Measurements from ENCODE around the gene NOX5. TPM values are rescaled to one million over a fixed set of nuclear protein-coding genes. Genes with fewer than 3 reads are reported as not detected.
"Not testable (repeated sequence)": the region's sequence is repeated elsewhere in the genome, so short reads cannot be mapped to it uniquely, and the experiment has no call there.

Gene NOX5
- total RNA-seq: not detected

- CTCF ChIA-PET: no interaction called here
These were observed at the start of gene NOX5 for GRCh38 chr15:69014454-69014853. NOX5 (plus strand) TSS chr15:69014695; CDS start chr15:69014736, 41 bp downstream.

GRCh38 chr15:68966996-68967395, 47.5 kb upstream of the NOX5 start:
- no peak for TF ChIP-seq CTCF (IDR thresholded peaks at IDR 0.05)
- DNase-seq: no peak
- H3K4me1 Mint-ChIP-seq (ENCODE audit: low read depth): no peaks in the 10 kb centered on the region
- peaks cover 29% of the 10 kb centered on the region for H3K27me3 Mint-ChIP-seq
- intact Hi-C loops (cut with micrococcal nuclease): no loop called here
- H3K4me3 Mint-ChIP-seq: no peak overlapping the region
- no peak for ATAC-seq
- peaks cover 15% of the 10 kb centered on the region for H3K9me3 Mint-ChIP-seq
- H3K36me3 Mint-ChIP-seq (ENCODE audit: low read depth): no peaks in the 10 kb centered on the region
- POLR2A ChIA-PET: no interaction called here
- H3K27ac Mint-ChIP-seq: no peak overlapping the region
- CTCF ChIA-PET: no interaction called here

More at GRCh38 chr15:69014454-69014853, at the start of gene NOX5:
- Mint-ChIP-seq H3K4me1 (ENCODE audit: low read depth) (no peaks in the 10 kb centered on the region), H3K27me3 (peaks cover 2% of the 10 kb centered on the region), H3K36me3 (ENCODE audit: low read depth) (peaks cover under 1% of the 10 kb centered on the region), H3K27ac (no peak within 1 kb of the TSS), H3K4me3 (no peak within 1 kb of the TSS), H3K9me3 (peaks cover 6% of the 10 kb centered on the region)
- ATAC-seq (no peak), DNase-seq (no peak)
- TF ChIP-seq CTCF (IDR thresholded peaks at IDR 0.05): no peak
- intact Hi-C loops (cut with micrococcal nuclease): no loop called here
- POLR2A ChIA-PET: no interaction called here

- H3K4me3 Mint-ChIP-seq: no peak overlapping the region
- no peak for TF ChIP-seq CTCF (IDR thresholded peaks at IDR 0.05)
- H3K4me1 Mint-ChIP-seq (ENCODE audit: low read depth): no peaks in the 10 kb centered on the region
- peaks cover 31% of the 10 kb centered on the region for H3K27me3 Mint-ChIP-seq
- intact Hi-C loops (cut with micrococcal nuclease): no loop called here
- no peak overlapping the region for H3K27ac Mint-ChIP-seq
- H3K9me3 Mint-ChIP-seq: peaks cover 15% of the 10 kb centered on the region
- ChIA-PET CTCF (no interaction called here), POLR2A (no interaction called here)
- no peak for DNase-seq
- H3K36me3 Mint-ChIP-seq (ENCODE audit: low read depth): no peaks in the 10 kb centered on the region
- ATAC-seq: no peak
These were observed 46.5 kb upstream of the NOX5 start for GRCh38 chr15:68967948-68968347.

GRCh38 chr15:68969298-68969697, 45.2 kb upstream of the NOX5 start:
- TF ChIP-seq CTCF (IDR thresholded peaks at IDR 0.05): no peak
- Mint-ChIP-seq H3K27me3 (peaks cover 32% of the 10 kb centered on the region), H3K36me3 (ENCODE audit: low read depth) (no peaks in the 10 kb centered on the region), H3K4me3 (no peak overlapping the region), H3K4me1 (ENCODE audit: low read depth) (no peaks in the 10 kb centered on the region), H3K9me3 (peaks cover 15% of the 10 kb centered on the region), H3K27ac (no peak overlapping the region)
- ChIA-PET POLR2A (interaction anchor here (0.6 kb wide), 1 partner anchor 1252 kb away, joined by 3 read pairs; no protein-coding TSS in a partner anchor), CTCF (no interaction called here)
- DNase-seq (no peak), ATAC-seq (no peak)
- intact Hi-C loops (cut with micrococcal nuclease): no loop called here

- intact Hi-C loops (cut with micrococcal nuclease): no loop called here
- POLR2A ChIA-PET: no interaction called here
- no peak overlapping the region for H3K27ac Mint-ChIP-seq
- CTCF ChIA-PET: no interaction called here
- no peak for TF ChIP-seq CTCF (IDR thresholded peaks at IDR 0.05)
- no peaks in the 10 kb centered on the region for H3K36me3 Mint-ChIP-seq (ENCODE audit: low read depth)
- peaks cover 26% of the 10 kb centered on the region for H3K27me3 Mint-ChIP-seq
- H3K9me3 Mint-ChIP-seq: peaks cover 17% of the 10 kb centered on the region
- ATAC-seq: no peak
- H3K4me3 Mint-ChIP-seq: no peak overlapping the region
- DNase-seq: no peak
- no peaks in the 10 kb centered on the region for H3K4me1 Mint-ChIP-seq (ENCODE audit: low read depth)
These were observed 42.1 kb upstream of the NOX5 start for GRCh38 chr15:68972201-68973065.

- intact Hi-C loops (cut with micrococcal nuclease); H3K27ac Mint-ChIP-seq; ATAC-seq; H3K36me3 Mint-ChIP-seq (ENCODE audit: low read depth); H3K4me3 Mint-ChIP-seq; H3K4me1 Mint-ChIP-seq (ENCODE audit: low read depth); DNase-seq; CTCF ChIA-PET: not testable (repeated sequence)
- Mint-ChIP-seq H3K27me3 (peaks cover 23% of the 10 kb centered on the region), H3K9me3 (peaks cover 11% of the 10 kb centered on the region)
- POLR2A ChIA-PET: interaction anchor here (1.2 kb wide), 1 partner anchor 32 kb away, joined by 3 read pairs; no protein-coding TSS in a partner anchor
These were observed 38.8 kb upstream of the NOX5 start for GRCh38 chr15:68975651-68976160.

GRCh38 chr15:68977426-68977825, 37.1 kb upstream of the NOX5 start:
- H3K4me1 Mint-ChIP-seq (ENCODE audit: low read depth); ATAC-seq; H3K4me3 Mint-ChIP-seq; POLR2A ChIA-PET; DNase-seq; H3K27ac Mint-ChIP-seq; intact Hi-C loops (cut with micrococcal nuclease); CTCF ChIA-PET; H3K36me3 Mint-ChIP-seq (ENCODE audit: low read depth): not testable (repeated sequence)
- peaks cover 20% of the 10 kb centered on the region for H3K27me3 Mint-ChIP-seq
- H3K9me3 Mint-ChIP-seq: peaks cover 11% of the 10 kb centered on the region
